GM18951 (cell line): ENCODE results near the gene RBM47.
"Not testable (repeated sequence)": the region's sequence is repeated elsewhere in the genome, so short reads cannot be mapped to it uniquely, and the experiment has no call there.

Source experiments
- POLR2A ChIP-seq: IDR thresholded peaks from 4 replicates; pipeline ENCODE4 v1.6.1; 2011; ENCODE audit warnings: mild to moderate bottlenecking; ENCODE audit not compliant: insufficient read length, insufficient read depth; ENCODE audit errors: extremely low read depth
- in situ Hi-C: fragments of 300-500 bp; cut with MboI; formaldehyde crosslinking; loops from one replicate; pipeline ENCODE4 v1.12.0; 2022; ENCODE audit warnings: low sequenced_read_pairs, mixed read lengths, inconsistent platforms; ENCODE audit not compliant: unreplicated experiment

The RBM47 gene

DNA sequence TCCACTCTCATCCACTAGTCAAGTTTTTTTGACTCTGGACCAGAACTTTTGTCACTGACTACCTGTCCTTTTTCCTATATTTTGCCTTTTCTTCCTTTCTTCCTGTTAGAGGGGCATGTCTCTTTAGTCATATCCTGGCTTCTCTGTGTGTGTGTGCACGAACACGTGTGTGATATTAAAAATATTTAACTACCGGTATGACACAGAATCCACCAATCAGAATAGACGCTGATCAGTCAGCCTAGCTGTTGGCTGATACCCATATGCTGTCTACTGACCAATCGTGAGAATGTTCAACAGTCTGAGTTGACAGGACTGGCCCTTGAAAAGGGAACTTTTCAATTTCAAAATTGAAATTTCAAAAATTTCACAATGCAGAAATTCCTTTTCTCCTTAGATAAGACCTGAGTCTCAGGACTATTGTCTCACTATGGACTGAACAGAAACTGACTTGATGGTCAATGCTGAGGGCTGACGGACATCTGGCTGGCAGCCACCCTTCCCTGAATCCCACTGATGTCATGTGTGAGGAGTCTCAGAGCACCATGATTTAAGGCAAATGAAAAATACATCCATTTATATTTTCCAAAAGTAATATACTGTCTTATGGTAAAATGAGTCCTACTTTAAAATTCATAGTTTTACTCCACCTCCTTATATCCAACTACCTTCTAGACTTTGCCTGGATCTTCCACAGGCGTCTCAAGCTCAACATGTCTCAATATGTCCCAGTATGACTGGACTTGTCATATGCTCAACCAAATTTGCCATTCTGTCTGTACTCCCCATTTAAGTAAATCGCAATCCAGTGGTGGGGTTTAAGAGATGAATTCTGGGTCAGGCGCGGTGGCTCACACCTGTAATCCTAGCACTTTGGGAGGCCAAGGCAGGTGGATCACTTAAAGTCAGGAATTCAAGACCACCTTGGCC is 216.5 kb downstream of the RBM47 start:
- in situ Hi-C loops: no loop called here
- no peak for TF ChIP-seq POLR2A

DNA sequence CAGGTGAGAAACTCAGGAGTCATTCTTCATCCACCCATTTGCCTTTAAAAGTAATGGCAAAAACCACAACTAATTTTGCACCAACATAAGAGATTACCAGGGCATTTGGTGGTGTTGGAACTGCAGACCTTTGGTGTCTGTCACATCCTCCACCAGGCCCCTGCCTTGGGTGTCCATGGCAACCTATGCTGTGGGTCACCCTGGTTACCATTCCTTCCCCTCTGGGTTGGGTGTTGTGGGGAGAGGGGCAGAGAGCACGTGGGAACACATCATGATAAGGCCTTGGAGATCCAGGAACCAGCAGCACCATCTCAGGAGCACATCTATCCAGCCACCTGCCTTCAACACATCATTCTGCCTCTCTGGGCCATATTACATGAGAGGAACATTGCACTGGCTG is 217.3 kb downstream of the RBM47 start:
- in situ Hi-C loops: no loop called here

DNA sequence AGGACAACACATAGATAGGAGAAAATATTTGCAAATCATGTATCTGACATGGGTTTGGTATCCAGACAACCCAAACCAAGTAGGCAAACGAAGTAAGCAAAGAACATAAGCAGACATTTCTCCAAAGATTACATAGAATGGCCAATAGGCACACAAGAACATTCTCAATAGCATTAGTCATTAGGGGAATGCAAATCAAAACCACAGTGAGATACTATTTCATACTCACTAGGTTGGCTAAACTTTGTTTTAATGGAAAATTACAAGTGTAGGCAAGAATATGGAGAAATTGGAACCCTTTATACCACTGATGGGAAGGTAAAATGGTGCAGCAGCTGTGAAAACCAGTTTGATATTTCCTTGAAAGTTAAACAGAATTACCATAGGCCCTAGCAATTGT is 219.8 kb downstream of the RBM47 start:
- in situ Hi-C loops: no loop called here

More for the DNA sequence above, 217.3 kb downstream of the RBM47 start:
- TF ChIP-seq POLR2A: no peak

DNA sequence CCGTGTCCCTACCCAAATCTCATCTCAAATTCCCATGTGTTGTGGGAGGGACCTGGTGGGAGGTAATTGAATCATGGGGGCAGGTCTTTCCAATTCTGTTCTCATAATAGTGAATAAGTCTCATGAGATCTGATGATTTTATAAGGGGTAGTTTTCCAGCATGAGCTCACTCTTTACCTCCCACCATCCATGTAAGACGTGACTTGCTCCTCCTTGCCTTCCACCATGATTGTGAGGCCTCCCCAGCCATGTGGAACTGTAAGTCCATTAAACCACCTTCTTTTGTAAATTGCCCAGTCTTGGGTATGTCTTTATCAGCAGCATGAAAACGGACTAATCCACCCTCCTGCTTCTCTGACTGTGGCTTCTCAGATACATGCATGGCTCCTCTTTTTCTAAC is 222.2 kb downstream of the RBM47 start:
- in situ Hi-C loops: not testable (repeated sequence)

More for the DNA sequence above, 219.8 kb downstream of the RBM47 start:
- TF ChIP-seq POLR2A: no peak

DNA sequence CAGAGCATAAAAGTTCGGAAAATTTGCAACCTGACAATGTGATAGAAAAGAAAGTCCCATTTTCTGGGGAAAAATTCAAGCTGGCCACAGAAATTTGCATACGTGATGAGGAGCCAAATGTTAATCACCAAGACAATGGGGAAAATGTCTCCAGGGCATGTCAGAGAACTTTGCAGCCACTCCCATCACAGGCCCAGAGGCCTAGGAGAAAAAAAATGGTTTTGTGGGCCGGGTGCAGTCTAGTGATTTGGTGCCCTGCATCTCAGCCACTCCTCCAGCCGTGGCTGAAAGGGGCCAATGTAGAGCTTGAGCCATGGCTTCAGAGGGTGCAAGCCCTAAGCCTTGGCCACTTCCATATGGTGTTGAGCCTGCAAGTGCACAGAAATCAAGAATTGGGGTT is 223.3 kb downstream of the RBM47 start:
- no peak for TF ChIP-seq POLR2A

DNA sequence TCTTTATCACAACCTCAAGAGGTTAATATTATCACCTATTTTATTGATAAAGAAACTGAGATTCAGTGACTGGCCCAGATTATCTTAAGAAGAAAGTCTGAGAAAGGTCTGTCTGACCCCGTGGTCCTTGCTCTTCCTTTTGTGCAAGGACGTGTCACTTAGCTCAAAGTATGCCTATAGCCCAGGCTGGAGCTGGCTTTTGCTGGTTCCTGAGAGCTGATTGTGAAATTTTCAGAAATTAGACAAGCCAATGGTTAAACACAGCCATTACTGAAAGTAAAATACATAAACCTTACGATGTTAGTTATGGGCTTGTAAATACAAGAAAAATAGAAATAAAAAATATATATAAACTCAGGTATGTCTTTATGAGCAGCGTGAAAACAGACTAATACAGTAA is 224.5 kb downstream of the RBM47 start:
- in situ Hi-C loops: no loop called here
- no peak for TF ChIP-seq POLR2A

More for the DNA sequence above, 223.3 kb downstream of the RBM47 start:
- in situ Hi-C loops: no loop called here

DNA sequence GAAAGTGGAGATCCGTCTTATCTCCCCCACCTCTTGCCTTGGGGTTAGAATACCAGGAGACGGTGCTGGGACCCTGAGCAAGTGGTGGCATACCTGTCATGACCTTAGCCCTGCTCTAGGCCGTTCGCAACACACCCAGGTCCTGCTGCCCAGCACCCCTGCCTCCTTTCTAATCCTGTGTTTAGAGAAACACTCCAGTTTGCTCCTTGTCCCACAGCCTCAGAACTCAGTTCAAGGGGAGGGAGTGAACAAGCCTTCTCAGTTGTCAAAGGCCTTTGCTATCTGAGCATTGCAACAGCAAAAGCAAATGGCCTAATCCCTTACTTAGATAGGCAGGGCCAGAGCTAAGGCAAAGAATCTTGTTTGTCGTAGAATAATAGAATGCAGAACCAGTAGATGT is 226.6 kb downstream of the RBM47 start:
- in situ Hi-C loops: no loop called here
- TF ChIP-seq POLR2A: no peak

DNA sequence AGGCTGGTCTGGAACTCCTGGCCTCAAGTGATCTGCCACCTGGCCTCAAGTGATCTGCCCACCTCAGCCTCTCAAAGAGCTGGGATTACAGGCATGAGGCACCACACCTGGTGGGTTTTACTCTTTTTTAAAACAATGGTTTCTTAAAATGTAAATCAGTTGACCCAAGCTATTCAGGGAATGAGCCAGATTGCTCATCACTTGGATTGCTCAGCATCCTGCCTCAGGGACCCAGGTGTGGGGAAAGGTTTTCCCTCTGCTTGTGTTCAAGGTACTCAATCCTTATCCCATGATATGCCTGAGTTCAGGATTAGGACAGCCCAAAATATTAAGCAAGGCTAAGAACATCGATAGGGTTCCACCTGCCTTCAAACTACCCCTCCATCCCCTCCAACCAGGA is 227.1 kb downstream of the RBM47 start:
- in situ Hi-C loops: no loop called here
- TF ChIP-seq POLR2A: no peak

DNA sequence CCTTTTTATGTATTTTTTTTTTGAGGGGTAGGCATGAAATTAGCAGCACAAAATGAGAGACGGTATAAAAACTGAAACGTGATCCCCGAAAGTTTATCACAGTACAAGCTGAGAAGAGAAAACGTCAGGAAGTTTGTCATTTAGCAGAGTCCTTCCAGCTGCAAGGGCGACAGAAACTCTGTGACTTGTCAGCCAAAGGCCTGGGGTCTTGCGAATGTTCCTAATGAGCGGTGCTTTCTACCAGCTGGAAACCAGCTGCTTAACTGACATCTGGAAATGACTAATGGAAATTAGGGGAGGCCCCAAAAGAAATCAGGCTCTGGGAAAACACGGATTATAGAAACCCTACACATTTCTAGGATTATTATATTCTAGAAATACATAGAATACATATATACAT is 228.0 kb downstream of the RBM47 start:
- no peak for TF ChIP-seq POLR2A
- in situ Hi-C loops: no loop called here

DNA sequence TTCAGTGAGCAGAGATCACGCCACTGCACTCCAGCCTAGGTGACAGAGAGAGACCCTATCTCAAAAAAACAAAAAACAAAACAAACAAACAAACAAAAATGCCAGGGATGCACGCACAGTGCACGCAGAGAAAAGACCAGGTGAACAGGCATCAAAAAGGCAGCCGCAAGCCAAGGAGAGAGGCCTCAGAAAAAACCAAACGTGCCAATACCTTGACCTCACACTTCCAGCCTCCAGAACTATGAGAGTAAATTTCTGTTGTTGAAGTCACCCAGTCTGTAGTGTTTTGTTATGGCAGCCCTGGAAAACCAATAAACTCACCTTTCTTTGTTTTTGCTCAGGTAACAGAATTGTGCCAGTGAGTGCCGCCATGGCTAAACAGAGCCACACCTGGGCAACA is 228.6 kb downstream of the RBM47 start:
- TF ChIP-seq POLR2A: no peak
- in situ Hi-C loops: no loop called here

DNA sequence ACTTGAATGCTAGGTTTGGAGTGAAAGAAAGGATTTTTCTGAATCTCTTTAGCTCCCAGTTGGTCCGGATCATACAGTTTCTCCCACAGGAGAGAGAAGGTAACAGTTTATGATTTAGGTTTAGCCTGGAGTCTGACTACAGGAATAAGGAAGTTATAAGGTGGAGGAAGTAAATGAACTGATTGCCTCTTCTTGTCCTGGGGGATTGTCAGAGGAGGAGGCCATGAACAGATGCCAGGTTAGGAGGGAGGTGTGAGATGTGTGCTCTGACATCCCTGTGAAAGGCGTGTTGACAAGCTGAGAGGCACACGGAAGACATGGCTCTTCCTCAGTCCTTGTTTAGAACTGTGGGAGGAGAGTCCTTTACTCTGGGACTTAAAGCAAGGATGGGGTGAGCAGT is 230.1 kb downstream of the RBM47 start:
- in situ Hi-C loops: no loop called here
- no peak for TF ChIP-seq POLR2A

DNA sequence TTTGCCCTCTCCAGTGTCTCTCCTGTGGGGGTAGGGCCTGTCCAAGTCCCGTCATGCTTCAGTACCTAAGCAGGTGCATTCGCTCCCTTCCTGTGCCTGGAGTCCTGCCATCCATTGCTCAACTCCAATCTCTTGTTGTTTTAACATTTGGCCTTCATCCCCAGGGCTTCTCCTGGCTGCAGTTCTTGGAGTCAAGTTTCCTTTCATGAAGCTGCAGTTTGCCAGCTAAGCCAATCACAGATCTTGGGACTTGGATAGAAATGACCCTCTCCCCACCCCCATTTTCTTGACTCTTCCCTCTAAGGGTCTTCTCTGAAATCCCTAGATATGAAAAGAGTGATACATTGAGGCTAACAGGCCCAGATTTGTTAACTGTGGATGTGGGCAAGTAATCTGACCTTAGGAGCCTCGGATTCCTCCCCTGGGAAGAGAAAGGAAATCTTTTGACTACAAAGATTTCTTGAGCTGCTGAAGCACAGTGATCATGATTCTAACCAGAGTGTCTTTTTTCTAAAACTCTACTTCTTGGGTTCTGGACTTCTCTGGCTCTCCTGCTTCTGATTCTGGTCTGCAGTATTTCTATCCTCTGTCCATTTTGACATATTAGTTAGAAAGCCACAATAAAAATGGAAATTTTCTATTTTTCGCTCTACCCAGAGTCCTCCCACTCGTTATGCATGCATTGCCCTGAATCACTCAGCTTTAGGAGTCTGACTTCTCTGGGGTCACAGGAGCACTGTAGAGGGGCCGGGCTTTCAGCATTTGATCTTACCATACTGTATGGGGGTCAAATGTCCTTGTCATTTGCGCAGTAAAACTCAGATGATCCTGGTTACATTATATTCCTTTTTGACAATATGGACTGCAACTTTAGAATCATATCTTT is 233.5 kb downstream of the RBM47 start:
- TF ChIP-seq POLR2A: no peak
- in situ Hi-C loops: no loop called here

DNA sequence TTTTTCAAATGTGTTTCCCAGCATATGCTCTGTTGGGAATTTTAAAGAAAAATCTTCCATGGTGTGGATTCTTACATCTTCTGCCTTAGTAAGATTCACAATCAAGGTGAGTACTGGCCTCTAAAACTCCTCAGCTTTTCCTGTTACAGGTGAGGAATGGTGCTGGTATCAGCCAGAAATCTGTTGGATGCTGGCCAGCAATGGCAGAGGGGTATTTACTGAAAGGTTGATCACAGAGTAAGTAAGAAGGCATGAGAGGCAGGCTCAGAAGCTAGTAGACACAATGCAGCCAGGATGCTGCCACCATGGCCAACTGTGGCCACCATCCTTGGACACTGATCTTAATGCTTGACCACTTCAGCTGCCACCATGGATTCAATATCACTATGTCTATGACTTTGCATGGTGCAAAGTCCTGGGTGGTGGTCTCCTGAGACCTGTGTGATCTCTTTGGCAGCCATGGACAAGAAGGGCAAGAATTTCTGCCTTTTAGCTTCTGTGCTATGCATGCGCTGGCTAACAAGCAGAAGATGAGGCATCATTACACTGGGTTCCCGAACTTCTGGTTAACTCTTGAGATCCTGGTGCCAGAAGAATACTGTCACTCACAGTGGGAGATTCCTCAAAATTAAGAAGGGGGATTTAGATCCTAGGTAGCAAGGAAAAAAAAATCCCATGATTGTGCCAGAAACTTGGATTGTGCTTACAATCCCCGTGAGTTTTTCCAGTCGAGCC is 234.3 kb downstream of the RBM47 start:
- TF ChIP-seq POLR2A: no peak
- in situ Hi-C loops: no loop called here
